ENCODE measurements around the gene EQTN. TPM values are rescaled to one million over a fixed set of nuclear protein-coding genes. Genes with fewer than 3 reads are reported as not detected.
A peak's percentile ranks its signal among the peaks of the same experiment; 100 is the strongest.
"Not testable (repeated sequence)": the region's sequence is repeated elsewhere in the genome, so short reads cannot be mapped to it uniquely, and the experiment has no call there.

The EQTN gene
- total and polyA plus RNA-seq, 9 donors, result 0.13 to 0.30 (median 0.15) TPM; not detected in 6

GRCh38 chr9:27276193-27277030 is 20.5 kb downstream of the EQTN start:
- H3K36me3 ChIP-seq (ENCODE audit: control insufficient read depth, insufficient read depth, low read length), result no peaks in the 10 kb centered on the region
- no peak overlapping the region for H3K4me3 ChIP-seq (ENCODE audit: low read length)
- H3K27me3 ChIP-seq (ENCODE audit: control insufficient read depth, insufficient read depth, low read length), result no peaks in the 10 kb centered on the region
- peak; percentile 82 for DNase-seq
- H3K9me3 ChIP-seq (replicated peaks; ENCODE audit: control insufficient read depth, low read depth, low read length), result no peaks in the 10 kb centered on the region
- peaks cover 6% of the 10 kb centered on the region for H3K4me1 ChIP-seq (ENCODE audit: control insufficient read depth, insufficient read depth, low read length)
- 20% methylated on average over 1 of the region's 12 CpGs for WGBS (ENCODE audit: insufficient coverage)
- no peak overlapping the region for H3K27ac ChIP-seq (ENCODE audit: low read length)

GRCh38 chr9:27273186-27273585 is 23.8 kb downstream of the EQTN start:
- no CpG with 5 or more reads among the region's 1 CpG for WGBS (ENCODE audit: insufficient coverage)
- no peak overlapping the region for H3K4me3 ChIP-seq (ENCODE audit: low read length)
- H3K27ac ChIP-seq (ENCODE audit: low read length), result no peak overlapping the region
- H3K27me3 ChIP-seq (ENCODE audit: control insufficient read depth, insufficient read depth, low read length), result no peaks in the 10 kb centered on the region
- no peaks in the 10 kb centered on the region for H3K4me1 ChIP-seq (ENCODE audit: control insufficient read depth, insufficient read depth, low read length)
- no peak for DNase-seq
- no peaks in the 10 kb centered on the region for H3K9me3 ChIP-seq (replicated peaks; ENCODE audit: control insufficient read depth, low read depth, low read length)
- no peaks in the 10 kb centered on the region for H3K36me3 ChIP-seq (ENCODE audit: control insufficient read depth, insufficient read depth, low read length)

- Histone ChIP-seq H3K27me3 (ENCODE audit: control insufficient read depth, insufficient read depth, low read length) (no peaks in the 10 kb centered on the region), H3K36me3 (ENCODE audit: control insufficient read depth, insufficient read depth, low read length) (no peaks in the 10 kb centered on the region), H3K27ac (ENCODE audit: low read length) (no peak overlapping the region), H3K4me1 (ENCODE audit: control insufficient read depth, insufficient read depth, low read length) (no peaks in the 10 kb centered on the region), H3K9me3 (replicated peaks; ENCODE audit: control insufficient read depth, low read depth, low read length) (no peaks in the 10 kb centered on the region), H3K4me3 (ENCODE audit: low read length) (no peak overlapping the region)
- DNase-seq, result no peak
- 89% methylated on average over 2 of the region's 2 CpGs for WGBS (ENCODE audit: insufficient coverage)
Observed at GRCh38 chr9:27272103-27272502, 24.8 kb downstream of the EQTN start.

- no peak overlapping the region for H3K4me3 ChIP-seq (ENCODE audit: low read length)
- no peaks in the 10 kb centered on the region for H3K27me3 ChIP-seq (ENCODE audit: control insufficient read depth, insufficient read depth, low read length)
- H3K9me3 ChIP-seq (replicated peaks; ENCODE audit: control insufficient read depth, low read depth, low read length), result no peaks in the 10 kb centered on the region
- no peak for DNase-seq
- WGBS (ENCODE audit: insufficient coverage), result 50% methylated on average over 2 of the region's 4 CpGs
- no peaks in the 10 kb centered on the region for H3K4me1 ChIP-seq (ENCODE audit: control insufficient read depth, insufficient read depth, low read length)
- no peak overlapping the region for H3K27ac ChIP-seq (ENCODE audit: low read length)
- H3K36me3 ChIP-seq (ENCODE audit: control insufficient read depth, insufficient read depth, low read length), result no peaks in the 10 kb centered on the region
Observed at GRCh38 chr9:27261517-27262211, 35.3 kb downstream of the EQTN start.

- no peak for DNase-seq
- Histone ChIP-seq H3K4me1 (ENCODE audit: control insufficient read depth, insufficient read depth, low read length) (no peaks in the 10 kb centered on the region), H3K36me3 (ENCODE audit: control insufficient read depth, insufficient read depth, low read length) (no peaks in the 10 kb centered on the region), H3K9me3 (replicated peaks; ENCODE audit: control insufficient read depth, low read depth, low read length) (no peaks in the 10 kb centered on the region), H3K4me3 (ENCODE audit: low read length) (no peak overlapping the region), H3K27ac (ENCODE audit: low read length) (no peak overlapping the region), H3K27me3 (ENCODE audit: control insufficient read depth, insufficient read depth, low read length) (no peaks in the 10 kb centered on the region)
- 86% methylated on average over 5 of the region's 8 CpGs for WGBS (ENCODE audit: insufficient coverage)
Observed at GRCh38 chr9:27260789-27261516, 36.0 kb downstream of the EQTN start.

GRCh38 chr9:27258662-27259061 is 38.3 kb downstream of the EQTN start:
- H3K4me3 ChIP-seq (ENCODE audit: low read length), result no peak overlapping the region
- H3K36me3 ChIP-seq (ENCODE audit: control insufficient read depth, insufficient read depth, low read length), result no peaks in the 10 kb centered on the region
- no peaks in the 10 kb centered on the region for H3K27me3 ChIP-seq (ENCODE audit: control insufficient read depth, insufficient read depth, low read length)
- H3K27ac ChIP-seq (ENCODE audit: low read length), result no peak overlapping the region
- no peak for DNase-seq
- no peaks in the 10 kb centered on the region for H3K4me1 ChIP-seq (ENCODE audit: control insufficient read depth, insufficient read depth, low read length)
- no peaks in the 10 kb centered on the region for H3K9me3 ChIP-seq (replicated peaks; ENCODE audit: control insufficient read depth, low read depth, low read length)
- WGBS (ENCODE audit: insufficient coverage), result 90% methylated on average over 3 of the region's 7 CpGs

DNA sequence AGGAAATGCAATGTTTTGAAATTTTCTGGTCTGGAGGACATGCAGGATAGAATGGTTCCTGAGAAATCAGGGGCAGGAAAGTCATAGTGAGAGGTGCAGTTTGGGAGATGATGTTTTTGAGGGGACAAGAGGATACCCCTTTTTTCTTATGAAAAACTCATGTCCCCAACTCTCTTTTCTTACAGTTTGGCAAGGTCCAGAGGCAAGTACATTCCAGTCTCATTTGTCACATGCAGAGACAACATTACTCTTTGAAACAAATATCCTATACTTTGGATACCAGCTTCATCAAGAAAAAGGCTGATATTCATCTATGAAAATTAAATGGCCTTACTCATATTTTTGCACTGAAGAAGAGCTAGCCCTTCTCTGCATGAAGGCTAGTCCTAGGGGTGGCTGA is 48.2 kb downstream of the EQTN start:
- Histone ChIP-seq H3K36me3 (ENCODE audit: control insufficient read depth, insufficient read depth, low read length) (no peaks in the 10 kb centered on the region), H3K27me3 (ENCODE audit: control insufficient read depth, insufficient read depth, low read length) (no peaks in the 10 kb centered on the region), H3K9me3 (replicated peaks; ENCODE audit: control insufficient read depth, low read depth, low read length) (no peaks in the 10 kb centered on the region), H3K4me1 (ENCODE audit: control insufficient read depth, insufficient read depth, low read length) (no peaks in the 10 kb centered on the region), H3K27ac (ENCODE audit: low read length) (no peak overlapping the region), H3K4me3 (ENCODE audit: low read length) (no peak overlapping the region)
- no peak for DNase-seq

DNA sequence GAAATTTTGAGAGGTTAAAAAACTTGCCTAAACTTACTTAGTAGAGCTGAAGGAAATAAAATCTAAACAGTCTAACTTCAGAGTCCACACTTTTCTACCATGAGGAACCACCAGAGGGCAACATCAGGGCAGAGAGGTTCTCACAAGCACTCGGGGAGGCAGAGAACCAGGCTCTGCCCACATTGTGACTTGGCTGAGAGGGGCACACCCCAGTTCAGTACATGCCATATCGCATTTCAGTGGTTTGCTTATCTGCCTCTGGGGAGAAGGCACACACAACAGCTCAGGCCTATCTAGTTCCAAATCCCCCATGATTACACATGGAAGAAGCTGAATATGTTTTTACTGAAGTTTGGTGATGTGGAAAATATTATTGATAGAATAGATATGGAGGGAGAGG is 49.2 kb downstream of the EQTN start:
- Histone ChIP-seq H3K27me3 (ENCODE audit: control insufficient read depth, insufficient read depth, low read length) (no peaks in the 10 kb centered on the region), H3K9me3 (replicated peaks; ENCODE audit: control insufficient read depth, low read depth, low read length) (no peaks in the 10 kb centered on the region), H3K36me3 (ENCODE audit: control insufficient read depth, insufficient read depth, low read length) (no peaks in the 10 kb centered on the region), H3K4me1 (ENCODE audit: control insufficient read depth, insufficient read depth, low read length) (no peaks in the 10 kb centered on the region), H3K27ac (ENCODE audit: low read length) (no peak overlapping the region), H3K4me3 (ENCODE audit: low read length) (no peak overlapping the region)
- peak; percentile 13 for DNase-seq
- 0% methylated on average over 1 of the region's 2 CpGs for WGBS (ENCODE audit: insufficient coverage)

GRCh38 chr9:27239648-27240047 is 57.3 kb downstream of the EQTN start:
- WGBS (ENCODE audit: insufficient coverage), result 81% methylated on average over 10 of the region's 12 CpGs
- H3K9me3 ChIP-seq (replicated peaks; ENCODE audit: control insufficient read depth, low read depth, low read length); H3K4me1 ChIP-seq (ENCODE audit: control insufficient read depth, insufficient read depth, low read length); H3K36me3 ChIP-seq (ENCODE audit: control insufficient read depth, insufficient read depth, low read length); H3K27ac ChIP-seq (ENCODE audit: low read length); H3K4me3 ChIP-seq (ENCODE audit: low read length); H3K27me3 ChIP-seq (ENCODE audit: control insufficient read depth, insufficient read depth, low read length); DNase-seq: not testable (repeated sequence)
